AG08395 (cell line): ENCODE measurements around the gene GSTA5.
"Not testable (repeated sequence)": the region's sequence is repeated elsewhere in the genome, so short reads cannot be mapped to it uniquely, and the experiment has no call there.

Experiments
- DNase-seq: peaks from one replicate; pipeline ENCODE4 v3.0.0; 2012; ENCODE audit warnings: mixed read lengths, low spot score

The GSTA5 gene

GRCh38 chr6:52840763-52841585, at the start of gene GSTA5:
Gene GSTA5 (minus strand): TSS chr6:52840813.
- DNase-seq: no peak

GRCh38 chr6:52890018-52890417, 49.4 kb upstream of the GSTA5 start:
- no peak for DNase-seq

GRCh38 chr6:52887910-52888524, 47.4 kb upstream of the GSTA5 start:
- no peak for DNase-seq

- peak; percentile 87 for DNase-seq
These were observed 41.6 kb upstream of the GSTA5 start for GRCh38 chr6:52881996-52882841.

- no peak for DNase-seq
These were observed 41.0 kb upstream of the GSTA5 start for GRCh38 chr6:52881662-52881995.

- DNase-seq: no peak
These were observed 37.2 kb upstream of the GSTA5 start for GRCh38 chr6:52877786-52878185.

GRCh38 chr6:52877168-52877567, 36.6 kb upstream of the GSTA5 start:
- peak; percentile 80 for DNase-seq

GRCh38 chr6:52876056-52876787, 35.6 kb upstream of the GSTA5 start:
- DNase-seq: no peak

GRCh38 chr6:52872031-52872430, 31.4 kb upstream of the GSTA5 start:
- no peak for DNase-seq

- no peak for DNase-seq
These were observed 31.0 kb upstream of the GSTA5 start for GRCh38 chr6:52871621-52872020.

GRCh38 chr6:52870335-52871091, 29.9 kb upstream of the GSTA5 start:
- DNase-seq: not testable (repeated sequence)

- DNase-seq: not testable (repeated sequence)
These were observed 28.3 kb upstream of the GSTA5 start for GRCh38 chr6:52868899-52869298.

- no peak for DNase-seq
These were observed 27.6 kb upstream of the GSTA5 start for GRCh38 chr6:52868240-52868639.

GRCh38 chr6:52861151-52861550, 20.5 kb upstream of the GSTA5 start:
- not testable (repeated sequence) for DNase-seq

- DNase-seq: no peak
These were observed 17.8 kb upstream of the GSTA5 start for GRCh38 chr6:52858416-52858815.

GRCh38 chr6:52856137-52856536, 15.5 kb upstream of the GSTA5 start:
- DNase-seq: not testable (repeated sequence)

GRCh38 chr6:52849137-52849536, 8.5 kb upstream of the GSTA5 start:
- DNase-seq: no peak

GRCh38 chr6:52846002-52846401, 5.4 kb upstream of the GSTA5 start:
- no peak for DNase-seq

GRCh38 chr6:52843605-52844004, 3.0 kb upstream of the GSTA5 start:
- no peak for DNase-seq

- DNase-seq: peak; percentile 69
These were observed 1.2 kb downstream of the GSTA5 start for GRCh38 chr6:52839124-52840055.
